NCI-H510A (cell line): Measurements from ENCODE around the gene BOC.

Experiments used
- DNase-seq: peaks from one replicate; lab custom pipeline; 2025; lab: John Stamatoyannopoulos, UW

The BOC gene

GRCh38 chr3:113222451-113223086, 11.2 kb downstream of the BOC start:
- DNase-seq, result no peak

GRCh38 chr3:113223475-113224281, 12.3 kb downstream of the BOC start:
- DNase-seq, result no peak

DNA sequence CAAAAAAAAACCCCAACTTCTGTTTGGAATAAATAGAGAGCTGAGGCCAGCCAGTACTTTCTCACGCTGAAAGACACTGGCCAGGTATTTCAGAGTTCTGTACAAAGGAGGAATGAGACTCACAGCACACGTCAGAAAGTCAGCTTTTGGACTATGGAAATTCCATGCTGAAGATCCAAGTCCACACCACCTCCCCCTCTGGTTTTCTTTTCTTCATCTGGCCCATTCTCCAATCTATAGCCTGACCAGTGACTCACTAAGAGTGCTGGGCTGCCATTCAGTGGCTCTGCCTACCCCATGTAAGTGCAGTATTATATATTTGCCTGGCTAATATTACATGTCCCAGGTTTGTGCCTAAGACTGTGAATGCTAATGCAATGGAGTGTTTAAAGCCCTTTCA, 13.9 kb downstream of the BOC start:
- no peak for DNase-seq

- DNase-seq, result no peak
Observed at GRCh38 chr3:113226491-113226890, 15.1 kb downstream of the BOC start.

- DNase-seq, result no peak
Observed at GRCh38 chr3:113227146-113227545, 15.8 kb downstream of the BOC start.

DNA sequence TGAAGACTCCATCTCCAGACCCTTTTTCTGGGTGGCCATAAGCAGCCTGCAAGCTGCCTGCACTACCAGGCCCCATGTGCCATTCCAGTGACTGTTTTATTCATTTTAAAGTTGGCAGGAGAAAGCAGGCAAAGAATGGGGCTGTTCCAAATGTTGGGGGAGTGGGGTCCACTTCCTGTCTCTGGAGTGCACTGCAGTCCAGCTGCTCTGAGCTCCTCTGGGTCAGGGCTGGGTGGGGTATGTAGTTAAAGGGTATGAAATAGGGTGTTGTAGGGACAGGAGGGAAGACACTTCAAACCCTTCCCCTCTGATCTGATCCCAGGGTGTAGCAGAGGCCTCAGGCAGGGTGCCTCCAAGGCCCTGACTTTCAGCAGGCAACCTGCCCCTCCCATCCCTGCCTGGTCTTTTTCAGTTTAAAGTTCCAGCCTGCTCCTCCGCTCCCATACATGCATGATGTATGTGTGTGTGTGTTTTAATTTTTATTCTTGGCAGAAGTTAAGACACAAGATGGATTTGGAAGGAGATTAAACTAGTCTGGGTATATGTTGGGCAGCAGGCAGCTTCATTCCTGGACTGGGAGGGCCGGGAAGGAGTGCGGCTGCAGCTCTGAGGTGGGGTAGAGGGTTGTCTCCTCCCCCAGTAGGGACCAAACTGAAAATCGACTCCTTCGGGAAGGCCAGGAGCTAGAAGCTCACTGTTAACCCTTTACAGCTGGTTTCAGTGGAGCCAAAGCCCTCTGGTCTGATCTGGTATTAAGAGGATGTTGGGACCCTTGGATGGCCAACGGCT, 17.3 kb downstream of the BOC start:
- no peak for DNase-seq

- DNase-seq, result no peak
Observed at GRCh38 chr3:113231391-113231790, 20.0 kb downstream of the BOC start.

GRCh38 chr3:113231827-113232253, 20.5 kb downstream of the BOC start:
- DNase-seq, result peak; percentile 48

DNA sequence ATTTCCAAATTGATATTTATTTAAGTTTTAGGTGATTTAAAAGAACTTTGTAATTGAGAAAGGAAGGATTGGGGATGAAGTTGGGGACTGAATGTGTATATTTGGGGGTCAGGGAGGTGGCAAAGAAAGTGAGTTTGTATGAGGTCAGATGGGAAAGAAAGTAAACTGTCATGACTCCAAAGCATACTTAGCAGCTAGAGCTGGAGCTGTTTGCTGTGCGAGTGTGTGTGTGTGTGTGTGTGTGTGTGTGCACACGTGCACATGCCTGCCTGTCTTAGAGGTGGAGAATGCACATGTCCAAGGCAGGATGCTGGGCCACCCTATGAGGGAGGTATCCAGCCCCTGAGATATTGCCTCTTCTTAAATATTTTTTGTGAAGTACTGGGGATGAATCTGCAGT, 21.0 kb downstream of the BOC start:
- no peak for DNase-seq

DNA sequence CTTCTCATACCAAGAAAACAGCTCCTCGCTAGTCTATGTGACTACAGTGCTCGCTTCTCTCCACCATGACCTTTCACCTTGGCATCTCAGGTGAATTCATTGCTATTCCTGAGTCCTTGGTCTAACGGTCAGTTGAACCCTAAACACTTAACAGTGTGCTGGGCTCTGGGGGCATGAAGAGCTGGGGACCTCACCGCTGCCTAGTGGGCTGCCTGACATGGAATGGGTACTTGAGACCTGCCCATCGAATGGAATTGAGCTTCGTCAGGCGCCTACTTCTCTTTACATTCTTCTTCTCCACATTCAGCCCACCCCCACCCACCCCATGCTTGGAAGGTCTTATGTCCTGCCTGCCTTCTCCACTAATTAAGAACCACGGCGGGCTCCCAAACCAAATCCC, 22.1 kb downstream of the BOC start:
- no peak for DNase-seq

DNA sequence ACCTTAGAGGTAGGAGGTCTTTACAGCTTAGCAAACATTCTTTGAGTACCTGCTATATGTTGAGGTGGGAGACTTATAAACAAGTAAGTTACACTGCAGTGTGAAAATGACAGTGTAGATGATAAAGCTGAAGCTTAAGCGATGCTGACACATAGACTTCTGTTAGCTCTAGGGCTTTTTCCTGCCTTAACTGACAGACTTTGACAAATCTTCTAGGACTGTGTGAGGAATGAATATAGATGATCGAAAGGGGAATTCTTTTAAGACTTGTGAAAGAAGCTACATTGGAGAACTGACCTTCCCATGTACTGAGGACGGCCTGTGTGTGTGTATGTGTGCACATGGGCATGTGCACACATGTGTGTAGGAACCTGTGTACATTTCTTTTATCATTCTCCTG, 22.7 kb downstream of the BOC start:
- DNase-seq, result no peak

GRCh38 chr3:113234688-113235260, 23.4 kb downstream of the BOC start:
- DNase-seq, result no peak

- DNase-seq, result no peak
Observed at GRCh38 chr3:113238503-113238902, 27.1 kb downstream of the BOC start.

DNA sequence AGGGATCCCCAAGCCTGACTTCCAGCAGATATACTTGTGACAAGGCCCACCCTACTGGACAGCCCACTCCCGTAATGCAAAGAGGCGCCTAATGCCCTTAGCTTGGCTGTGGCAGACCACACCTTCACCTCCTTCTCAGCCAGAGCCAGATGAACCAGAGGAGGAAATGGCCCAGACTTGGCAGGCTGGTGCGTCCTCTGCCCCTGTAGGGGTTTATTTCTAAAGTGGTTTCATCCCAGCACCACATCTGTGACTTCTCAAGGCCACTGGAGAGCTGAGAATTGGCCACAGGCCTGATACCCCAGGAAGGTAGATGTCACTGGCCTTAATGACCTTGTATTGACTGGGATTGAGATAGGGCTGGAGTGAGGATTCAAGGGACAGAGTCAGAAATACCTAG, 29.5 kb downstream of the BOC start:
- no peak for DNase-seq

DNA sequence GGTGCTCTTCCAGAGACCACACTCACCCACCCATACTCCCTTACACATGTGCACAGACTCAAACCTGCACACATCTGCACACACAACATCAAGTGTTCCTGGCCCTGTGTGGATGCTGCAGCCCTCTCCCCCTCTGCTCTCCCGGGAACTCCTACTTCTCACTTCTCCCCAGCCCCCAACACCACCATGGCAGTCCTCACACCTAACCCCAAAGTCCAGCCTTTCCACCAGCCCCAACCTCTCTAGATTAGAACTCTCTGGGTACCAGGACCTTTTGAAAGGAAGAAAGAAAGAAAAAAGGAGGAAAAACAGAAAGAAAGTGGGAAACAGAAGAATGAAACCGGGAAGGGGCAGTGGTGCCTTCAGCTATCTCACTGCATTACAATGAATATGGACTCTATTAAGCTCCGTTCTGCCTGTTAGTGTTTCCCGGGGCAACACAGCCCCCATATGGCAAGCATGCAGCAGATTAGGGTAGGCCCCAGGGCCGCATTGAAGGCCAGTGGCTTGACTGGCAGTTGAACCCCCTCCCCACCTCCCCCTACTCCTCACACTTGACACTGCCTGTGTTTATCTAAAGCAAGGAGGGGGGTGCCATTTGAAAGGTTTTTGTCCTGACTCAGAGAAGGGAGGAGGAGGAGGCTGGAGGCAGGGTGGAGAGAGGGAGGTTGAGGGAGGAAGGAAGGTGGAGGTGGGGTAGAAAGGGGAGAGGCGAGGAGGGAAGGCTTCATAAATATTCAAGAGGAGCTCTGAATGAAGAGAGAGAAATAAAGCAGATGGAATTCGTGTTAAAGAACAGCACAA, 30.1 kb downstream of the BOC start:
- no peak for DNase-seq

DNA sequence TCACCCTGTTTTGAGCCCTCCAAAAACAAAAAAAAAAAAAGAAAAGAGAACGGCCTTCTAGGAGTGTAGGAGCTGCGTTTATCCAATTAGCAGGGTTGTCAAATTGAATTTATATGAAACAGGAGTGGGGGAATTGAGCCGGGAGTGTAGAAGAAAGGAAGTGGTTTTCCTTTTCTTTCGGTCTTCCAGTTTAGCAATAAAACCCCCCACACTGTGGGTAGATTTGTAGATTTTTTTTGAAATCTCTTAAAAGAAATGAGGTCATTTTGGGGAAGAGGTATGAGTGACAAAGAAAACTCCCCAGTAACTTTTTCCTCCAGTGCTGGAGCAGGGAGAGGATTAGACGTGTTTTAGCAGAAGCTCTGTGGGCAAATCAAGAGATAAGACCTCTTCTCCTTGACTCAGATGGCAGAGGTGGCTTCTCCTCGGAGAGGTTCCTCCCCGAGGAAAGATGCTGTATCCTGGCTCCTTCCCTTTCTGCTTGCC, 30.8 kb downstream of the BOC start:
- DNase-seq, result no peak

DNA sequence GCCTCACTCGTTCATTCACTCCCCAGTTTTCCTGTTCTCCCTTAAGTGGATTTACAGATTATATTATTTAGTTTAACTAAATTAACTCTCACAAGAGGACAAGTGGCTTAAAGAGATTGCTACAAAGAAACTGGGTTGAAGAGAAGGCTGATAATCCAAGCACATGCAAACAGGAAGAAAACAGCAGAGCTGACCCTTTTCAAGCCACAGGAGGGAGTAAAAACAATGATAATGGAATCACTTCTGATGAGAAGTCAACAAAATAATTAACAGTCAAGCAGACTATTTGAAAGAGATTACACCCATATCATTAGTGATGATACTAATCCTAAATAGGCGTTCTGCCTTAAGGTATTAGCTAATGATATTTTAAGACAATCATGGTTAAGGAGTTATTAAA, 31.7 kb downstream of the BOC start:
- no peak for DNase-seq

GRCh38 chr3:113243846-113244245, 32.5 kb downstream of the BOC start:
- DNase-seq, result no peak

- DNase-seq, result no peak
Observed at GRCh38 chr3:113245761-113246161, 34.4 kb downstream of the BOC start.

DNA sequence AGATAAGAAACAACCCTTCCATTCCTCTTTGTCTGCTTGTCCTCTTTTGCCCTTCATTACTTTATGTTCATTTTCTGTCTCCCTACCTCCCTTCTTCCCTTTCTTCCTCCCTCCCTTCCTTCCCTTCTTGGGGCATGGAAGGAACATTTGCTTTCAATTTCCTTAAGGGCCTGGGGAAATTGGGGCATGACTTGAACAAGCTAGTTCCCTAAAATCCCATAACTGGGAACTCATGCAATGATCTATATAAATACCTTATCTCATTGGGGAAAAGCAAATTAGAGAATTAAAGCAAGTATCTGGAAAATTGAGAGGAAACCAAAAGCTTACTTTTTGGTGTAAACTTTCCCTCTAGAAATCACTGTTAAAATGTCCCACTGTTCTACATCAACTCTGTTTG, 35.7 kb downstream of the BOC start:
- no peak for DNase-seq

- no peak for DNase-seq
Observed at GRCh38 chr3:113247675-113248458, 36.5 kb downstream of the BOC start.
